ENCODE results near the gene AGAP1. TPM values are rescaled to one million over a fixed set of nuclear protein-coding genes. Genes with fewer than 3 reads are reported as not detected.

AGAP1 gene
- total RNA-seq, 2 donors from 2014 or later, result 32.8 to 34.7 TPM

GRCh38 chr2:235533198-235533597, 39.4 kb downstream of the AGAP1 start:
- Mint-ChIP-seq H3K36me3 (ENCODE audit: low read depth) (peaks cover 2% of the 10 kb centered on the region), H3K27me3 (ENCODE audit: insufficient read depth) (no peaks in the 10 kb centered on the region), H3K4me1 (no peaks in the 10 kb centered on the region), H3K9me3 (no peaks in the 10 kb centered on the region), H3K27ac (no peak overlapping the region), H3K4me3 (no peak overlapping the region)
- no peak overlapping the region for H3K4me3 ChIP-seq (ENCODE audit: low read length)
- no peaks in the 10 kb centered on the region for H3K9me3 ChIP-seq (ENCODE audit: control insufficient read depth, low read length)
- H3K27ac ChIP-seq (ENCODE audit: low read depth, low read length), result no peak overlapping the region
- H3K27me3 ChIP-seq (ENCODE audit: control insufficient read depth, insufficient read depth, low read length, poor library complexity, severe bottlenecking), result no peaks in the 10 kb centered on the region
- H3K9ac ChIP-seq (ENCODE audit: extremely low read depth, low read length, poor library complexity, severe bottlenecking), result no peak overlapping the region
- no peaks in the 10 kb centered on the region for H3K4me1 ChIP-seq (ENCODE audit: control insufficient read depth, insufficient read depth, low read length)
- H3K36me3 ChIP-seq (ENCODE audit: control insufficient read depth, insufficient read depth, low read length), result no peaks in the 10 kb centered on the region
- DNase-seq, result no peak
- WGBS, 2 experiments (ENCODE audit: insufficient coverage in 1 of 2, insufficient read length in 1 of 2), result 83 to 95% methylated on average over 1 to 3 of the region's 3 CpGs
- no peak for TF ChIP-seq CTCF (conservative IDR thresholded peaks at IDR 0.05)

GRCh38 chr2:235533616-235534385, 40.0 kb downstream of the AGAP1 start:
- no peak overlapping the region for H3K27ac Mint-ChIP-seq

GRCh38 chr2:235534678-235535422, 41.0 kb downstream of the AGAP1 start:
- no peaks in the 10 kb centered on the region for H3K36me3 Mint-ChIP-seq (ENCODE audit: low read depth)

More at GRCh38 chr2:235533616-235534385, 40.0 kb downstream of the AGAP1 start:
- TF ChIP-seq CTCF (conservative IDR thresholded peaks at IDR 0.05), result no peak
- no peak for DNase-seq
- no peaks in the 10 kb centered on the region for H3K4me1 ChIP-seq (ENCODE audit: control insufficient read depth, insufficient read depth, low read length)
- H3K27me3 Mint-ChIP-seq (ENCODE audit: insufficient read depth), result no peaks in the 10 kb centered on the region
- H3K36me3 ChIP-seq (ENCODE audit: control insufficient read depth, insufficient read depth, low read length), result no peaks in the 10 kb centered on the region
- 93 to 97% methylated on average over 17 to 20 of the region's 20 CpGs for WGBS, 2 experiments (ENCODE audit: insufficient coverage in 1 of 2, insufficient read length in 1 of 2)
- H3K27ac ChIP-seq (ENCODE audit: low read depth, low read length), result no peak overlapping the region
- no peak overlapping the region for H3K4me3 ChIP-seq (ENCODE audit: low read length)
- no peak overlapping the region for H3K9ac ChIP-seq (ENCODE audit: extremely low read depth, low read length, poor library complexity, severe bottlenecking)
- H3K27me3 ChIP-seq (ENCODE audit: control insufficient read depth, insufficient read depth, low read length, poor library complexity, severe bottlenecking), result no peaks in the 10 kb centered on the region
- no peaks in the 10 kb centered on the region for H3K9me3 ChIP-seq (ENCODE audit: control insufficient read depth, low read length)
- peaks cover 2% of the 10 kb centered on the region for H3K36me3 Mint-ChIP-seq (ENCODE audit: low read depth)
- H3K4me3 Mint-ChIP-seq, result no peak overlapping the region
- H3K9me3 Mint-ChIP-seq, result no peaks in the 10 kb centered on the region
- H3K4me1 Mint-ChIP-seq, result no peaks in the 10 kb centered on the region

More at GRCh38 chr2:235534678-235535422, 41.0 kb downstream of the AGAP1 start:
- Mint-ChIP-seq H3K4me3 (no peak overlapping the region), H3K27ac (no peak overlapping the region), H3K27me3 (ENCODE audit: insufficient read depth) (no peaks in the 10 kb centered on the region), H3K4me1 (no peaks in the 10 kb centered on the region), H3K9me3 (no peaks in the 10 kb centered on the region)
- 94 to 98% methylated on average over 22 to 32 of the region's 32 CpGs for WGBS, 2 experiments (ENCODE audit: insufficient coverage in 1 of 2, insufficient read length in 1 of 2)
- Histone ChIP-seq H3K4me3 (ENCODE audit: low read length) (no peak overlapping the region), H3K27ac (ENCODE audit: low read depth, low read length) (no peak overlapping the region), H3K4me1 (ENCODE audit: control insufficient read depth, insufficient read depth, low read length) (no peaks in the 10 kb centered on the region), H3K9me3 (ENCODE audit: control insufficient read depth, low read length) (no peaks in the 10 kb centered on the region), H3K36me3 (ENCODE audit: control insufficient read depth, insufficient read depth, low read length) (no peaks in the 10 kb centered on the region), H3K27me3 (ENCODE audit: control insufficient read depth, insufficient read depth, low read length, poor library complexity, severe bottlenecking) (no peaks in the 10 kb centered on the region), H3K9ac (ENCODE audit: extremely low read depth, low read length, poor library complexity, severe bottlenecking) (no peak overlapping the region)
- no peak for TF ChIP-seq CTCF (conservative IDR thresholded peaks at IDR 0.05)
- DNase-seq, result no peak

All from endodermal cell (in vitro differentiated cells).